K562 (cell line): ENCODE results near the gene GRIN2D. TPM values are rescaled to one million over a fixed set of nuclear protein-coding genes. Genes with fewer than 3 reads are reported as not detected.

Source experiments
- ATAC-seq: fragments of 200-7000 bp; cut with Tn5 transposase; 3 replicates; pipeline ENCODE4 v1.9.1; 2020; ENCODE audit warnings: moderate library complexity
- BruUV-seq: library from RNA; stranded (reverse); fragments of 400-500 nt; replicated peaks from 2 replicates; lab custom pipeline; 2021; lab: Mats Ljungman, UMichigan
- CTCF ChIA-PET: fragments of 300-600 bp; formaldehyde crosslinking; extraction: SDS; loops from one replicate; lab custom pipeline; 2021; ENCODE audit warnings: low intra/inter-chr PET ratio; lab: Yijun Ruan, JAX
- POLR2A ChIA-PET: fragments of 300-600, 350-650 bp; sonication (Branson Sonifier 250); formaldehyde crosslinking; extraction: SDS; loops from one replicate; lab custom pipeline; 2021; ENCODE audit warnings: antibody characterized with exemption, inconsistent platforms; lab: Yijun Ruan, JAX
- DNase-seq, 4 experiments: peaks; one replicate each; pipeline versions ENCODE4 v3.0.0 to v3.0.0-alpha.2; 2011 to 2018; ENCODE audit warnings: low spot score in 3 of 4, mixed read lengths in 3 of 4; ENCODE audit errors: extremely low read depth in 1 of 4
- FAIRE-seq: peaks from 2 replicates; lab custom pipeline; 2011; peaks lifted over from hg19 to GRCh38; lab: Jason Lieb, UNC
- H2AFZ ChIP-seq: 2 replicates; pipeline ENCODE4 v1.6.0; 2011; ENCODE audit warnings: low read depth, low read length, control low read depth, inconsistent platforms
- H3K27ac ChIP-seq: fragments of 200-600 bp; 3 replicates; pipeline ENCODE4 v1.8.0; 2011; ENCODE audit warnings: low read depth, mild to moderate bottlenecking, control low read depth, inconsistent platforms, low read length, moderate library complexity, mixed read lengths; ENCODE audit errors: extremely low read depth
- H3K27me3 ChIP-seq, 2 experiments: fragments of 300-600 bp in 1 of 2; 2 replicates in 1 of 2; 3 replicates in 1 of 2; pipeline versions ENCODE4 v1.6.0 to v1.8.0; 2011; ENCODE audit warnings: inconsistent platforms in 2 of 2, low read length in 2 of 2, mild to moderate bottlenecking in 1 of 2, mixed read lengths in 1 of 2, moderate library complexity in 1 of 2; ENCODE audit not compliant: control insufficient read depth in 2 of 2, insufficient read depth in 2 of 2
- H3K36me3 ChIP-seq: fragments of 300-600 bp; 3 replicates; pipeline ENCODE4 v1.8.0; 2011; ENCODE audit warnings: mild to moderate bottlenecking, low read length, inconsistent platforms; ENCODE audit not compliant: control insufficient read depth, insufficient read depth
- H3K4me1 ChIP-seq, 2 experiments: fragments of 200-600 bp in 1 of 2; replicated peaks in 1 of 2; 2 replicates in 1 of 2; 3 replicates in 1 of 2; pipeline versions ENCODE4 v1.5.1 to v1.8.0; 2011; ENCODE audit warnings: inconsistent platforms in 2 of 2, low read length in 2 of 2, mild to moderate bottlenecking in 1 of 2, mixed read lengths in 1 of 2, moderate library complexity in 1 of 2; ENCODE audit not compliant: control insufficient read depth in 2 of 2, insufficient read depth in 2 of 2
- H3K4me2 ChIP-seq: 2 replicates; pipeline ENCODE4 v1.6.1; 2011; ENCODE audit warnings: low read length, control low read depth, inconsistent platforms, mixed read lengths; ENCODE audit not compliant: insufficient read depth
- H3K4me3 ChIP-seq: fragments of 200-600 bp; sonication (generic), shearing (Covaris generic); 2 replicates; pipeline ENCODE4 v1.5.1; 2016; ENCODE audit warnings: control low read depth, inconsistent platforms
- H3K79me2 ChIP-seq: fragments of 200-600 bp; 3 replicates; pipeline ENCODE4 v1.8.0; 2011; ENCODE audit warnings: low read length, inconsistent platforms; ENCODE audit not compliant: control insufficient read depth, insufficient read depth
- H3K9ac ChIP-seq, 2 experiments: 2 replicates each; pipeline versions ENCODE4 v1.6.0 to v1.6.1; 2011; ENCODE audit warnings: low read depth in 2 of 2, low read length in 2 of 2, control low read depth in 1 of 2, inconsistent platforms in 1 of 2, mild to moderate bottlenecking in 1 of 2, mixed read lengths in 1 of 2; ENCODE audit not compliant: insufficient read depth in 1 of 2
- H3K9me1 ChIP-seq: one replicate; pipeline ENCODE4 v1.6.0; 2011; ENCODE audit warnings: inconsistent platforms, mild to moderate bottlenecking, low read length, moderate library complexity; ENCODE audit not compliant: control insufficient read depth, insufficient read depth
- H3K9me3 ChIP-seq: replicated peaks from 2 replicates; pipeline ENCODE4 v1.5.1; 2011; ENCODE audit warnings: low read depth, low read length, inconsistent platforms; ENCODE audit not compliant: control insufficient read depth, insufficient read depth
- H4K20me1 ChIP-seq: replicated peaks from 2 replicates; pipeline ENCODE4 v1.6.1; 2011; ENCODE audit warnings: low read length, inconsistent platforms, mixed read lengths; ENCODE audit not compliant: control insufficient read depth, insufficient read depth
- DPF2 ChIP-seq: fragments of 450-650 bp; IDR thresholded peaks from 2 replicates; pipeline ENCODE4 v1.6.1; 2016
- MTF1 ChIP-seq: fragments of 250-450 bp; sonication (Bioruptor Pico); IDR thresholded peaks from 2 replicates; pipeline ENCODE4 v1.9.0; 2021; ENCODE audit warnings: moderate library complexity, mild to moderate bottlenecking, inconsistent platforms, borderline replicate concordance
- MYC ChIP-seq, 2 experiments: fragments of 250-450 bp in 1 of 2; sonication (Bioruptor Pico) in 1 of 2; IDR thresholded peaks; 2 replicates each; pipeline versions ENCODE4 v1.5.1 to v1.6.1; 2012 to 2021; ENCODE audit warnings: low read depth in 2 of 2, borderline replicate concordance in 1 of 2, improper control_type of control experiment in 1 of 2, low read length in 1 of 2, mild to moderate bottlenecking in 1 of 2, moderate library complexity in 1 of 2
- NR2F6 ChIP-seq: fragments of 450-650 bp; formaldehyde crosslinking; IDR thresholded peaks from 2 replicates; pipeline ENCODE4 v1.4.0; 2020; ENCODE audit warnings: mild to moderate bottlenecking
- PCBP1 ChIP-seq: fragments of 200-400 bp; formaldehyde crosslinking; IDR thresholded peaks from 2 replicates; pipeline ENCODE4 v1.6.1; 2018; ENCODE audit warnings: mild to moderate bottlenecking, low read depth, low read length; ENCODE audit not compliant: poor library complexity, severe bottlenecking
- PHF8 ChIP-seq: fragments of 200-600 bp; sonication (generic); IDR thresholded peaks from 2 replicates; pipeline ENCODE4 v1.6.1; 2012; ENCODE audit warnings: mixed run types, mild to moderate bottlenecking, inconsistent platforms, low read length, moderate library complexity, borderline replicate concordance
- PTBP1 ChIP-seq: fragments of 200-400 bp; formaldehyde crosslinking; IDR thresholded peaks from 2 replicates; pipeline ENCODE4 v1.6.1; 2017; ENCODE audit warnings: low read depth, low read length
- USF1 ChIP-seq: sonication (generic); formaldehyde crosslinking; IDR thresholded peaks from 2 replicates; pipeline ENCODE4 v1.9.0; 2022; ENCODE audit warnings: mild to moderate bottlenecking, missing genetic modification reagents
- WGBS: fragments of 100-300 bp; shearing (Covaris generic); methylation state at CpG from one replicate; pipeline ENCODE4 v1.1.6; 2016; ENCODE audit warnings: low coverage, mixed read lengths; ENCODE audit not compliant: insufficient coverage; ENCODE audit errors: missing lambda C conversion rate; 5-methylcytosine and 5-hydroxymethylcytosine counted together
- in situ Hi-C: fragments of 300-500 bp; cut with MboI; formaldehyde crosslinking; loops from 4 replicates; pipeline ENCODE4 v1.15.0; 2018; ENCODE audit warnings: inconsistent platforms, mixed read lengths
- intact Hi-C: fragments of 100-400 bp; cut with micrococcal nuclease; formaldehyde crosslinking; loops from 2 replicates; pipeline ENCODE4 v1.14.2; 2022
- polyA plus RNA-seq, 8 experiments: library from polyadenylated mRNA; depleted of rRNA in 4 of 8; stranded (reverse) in 5 of 8; unstranded in 3 of 8; fragments of >200 nt; fragmentation: Nextera tagmentation in 2 of 8; fragmentation: Illumina TruSeq in 1 of 8; extraction: Ambion mirVana in 2 of 8; extraction: Trizol in 1 of 8; gene quantifications; 2 replicates each; pipeline versions ENCODE4 v1.2.1 to v1.2.3, GENCODE V29; 2011 to 2014; ENCODE audit warnings: inconsistent platforms in 1 of 8, missing spikeins in 1 of 8
- total RNA-seq, 7 experiments: library from RNA; depleted of rRNA in 6 of 7; stranded (reverse); fragments of >200 nt in 6 of 7; fragmentation: Illumina TruSeq in 2 of 7; extraction: Trizol in 2 of 7; gene quantifications; 2 replicates each; pipeline versions ENCODE4 v1.2.1 to v1.2.3, GENCODE V29; 2011 to 2021; ENCODE audit warnings: low replicate concordance in 1 of 7

GRIN2D gene
- total and polyA plus RNA-seq, 9 of the 15 experiments (the other 6 are each of a cell fraction or from before 2014, with no cell fraction given): 0.32 to 31.5 (median 1.8) TPM

GRCh38 chr19:48368936-48369335, 24.5 kb upstream of the GRIN2D start:
- no peaks in the 10 kb centered on the region for H3K79me2 ChIP-seq
- no peak overlapping the region for H2AFZ ChIP-seq
- no TSS peak for BruUV-seq
- WGBS: 53% methylated on average over 4 of the region's 14 CpGs
- H3K4me2 ChIP-seq: no peak overlapping the region
- H3K27ac ChIP-seq: no peak overlapping the region
- intact Hi-C loops: no loop called here
- H3K4me1 ChIP-seq: peaks cover 8 to 30% of the 10 kb centered on the region in 2 experiments
- no peaks in the 10 kb centered on the region for H3K27me3 ChIP-seq
- ChIA-PET POLR2A (interaction anchor here (0.6 kb wide), 1 partner anchor 22 kb away, joined by 3 read pairs; no protein-coding TSS in a partner anchor), CTCF (no interaction called here)
- H3K4me3 ChIP-seq: no peak overlapping the region
- ATAC-seq (no peak), DNase-seq (no peak), FAIRE-seq (no peak)
- no peaks in the 10 kb centered on the region for H3K9me3 ChIP-seq
- no peaks in the 10 kb centered on the region for H3K9me1 ChIP-seq
- H4K20me1 ChIP-seq: no peaks in the 10 kb centered on the region
- no peaks in the 10 kb centered on the region for H3K36me3 ChIP-seq
- H3K9ac ChIP-seq: peak overlapping the region in 1 of 2 experiments; percentile 57; a peak in 2 of 4 replicates
- in situ Hi-C loops: no loop called here
- TF ChIP-seq PCBP1 (no peak), MYC (IDR thresholded peaks at IDR 0.05; ENCODE audit: low read depth, low read length) (no peak), MYC (CRISPR knock-in tag; IDR thresholded peaks at IDR 0.05; ENCODE audit: borderline replicate concordance, low read depth) (no peak), PTBP1 (no peak), DPF2 (no peak), PHF8 (no peak), MTF1 (CRISPR knock-in tag) (no peak), NR2F6 (CRISPR knock-in tag) (no peak), USF1 (no peak)
